Adipose tissue (tissue), 3 donors: ENCODE data around the gene TFF1. TPM values are rescaled to one million over a fixed set of nuclear protein-coding genes. Genes with fewer than 3 reads are reported as not detected.

Experiments
- H3K27ac ChIP-seq: one replicate; pipeline ENCODE4 v1.5.1; 2013; ENCODE audit warnings: low read depth, low read length
- WGBS, 3 donors: extraction: QIAGEN DNeasy Blood & Tissue Kit; methylation state at CpG; one replicate each; pipeline ENCODE4 v1.1.7; 2013; 5-methylcytosine and 5-hydroxymethylcytosine counted together
- polyA plus RNA-seq, 3 donors: library from polyadenylated mRNA; stranded (reverse); fragments of 200-250 nt; gene quantifications; one replicate each; pipeline ENCODE4 v1.2.3, GENCODE V29; 2013
- donor health status: healthy with polysubstance abuse.
- donor health status: Bipolar disorder and iron deficiency.
- donor health status: healthy.

The TFF1 gene
- polyA plus RNA-seq, 3 donors, result 2.9 to 931 (median 66.4) TPM

DNA sequence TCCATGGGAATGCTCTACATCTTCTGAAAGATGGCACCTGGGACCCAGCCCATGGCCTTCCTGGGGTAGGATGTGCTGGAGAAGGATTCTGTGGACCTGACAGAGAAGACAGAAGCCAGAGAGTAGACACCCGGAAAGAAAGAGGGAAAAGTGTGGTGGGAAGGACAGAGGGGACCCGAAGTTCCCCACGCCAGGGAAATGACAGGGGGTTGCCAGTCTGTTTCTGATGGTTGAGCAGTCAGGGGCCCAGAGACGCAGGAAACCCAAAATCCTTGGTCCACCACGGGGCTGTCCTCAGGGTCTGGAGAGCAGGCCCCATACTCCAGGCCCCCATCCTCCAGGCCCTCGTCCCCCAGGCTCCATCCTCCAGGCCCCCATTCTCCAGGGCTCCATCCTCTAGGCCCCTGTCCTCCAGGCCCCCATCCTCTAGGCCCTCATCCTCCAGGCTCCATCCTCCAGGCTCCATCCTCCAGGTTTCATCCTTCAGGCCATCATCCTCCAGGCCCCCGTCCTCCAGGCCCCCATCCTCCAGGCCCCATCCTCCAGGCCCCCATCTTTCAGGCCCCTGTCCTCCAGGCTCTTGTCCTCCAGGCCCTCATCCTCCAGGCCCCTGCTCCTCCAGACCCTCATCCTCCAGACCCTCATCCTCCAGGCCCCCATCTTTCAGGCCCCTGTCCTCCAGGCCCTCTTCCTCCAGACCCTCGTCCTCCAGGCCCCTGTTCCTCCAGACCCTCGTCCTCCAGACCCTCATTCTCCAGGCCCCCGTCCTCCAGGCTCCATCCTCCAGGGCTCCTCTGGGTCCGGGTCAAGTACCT lies 14.5 kb downstream of the TFF1 start:
- WGBS, 3 donors, result 80 to 85% (median 82%) methylated on average over 8 to 11 of the region's 11 CpGs

DNA sequence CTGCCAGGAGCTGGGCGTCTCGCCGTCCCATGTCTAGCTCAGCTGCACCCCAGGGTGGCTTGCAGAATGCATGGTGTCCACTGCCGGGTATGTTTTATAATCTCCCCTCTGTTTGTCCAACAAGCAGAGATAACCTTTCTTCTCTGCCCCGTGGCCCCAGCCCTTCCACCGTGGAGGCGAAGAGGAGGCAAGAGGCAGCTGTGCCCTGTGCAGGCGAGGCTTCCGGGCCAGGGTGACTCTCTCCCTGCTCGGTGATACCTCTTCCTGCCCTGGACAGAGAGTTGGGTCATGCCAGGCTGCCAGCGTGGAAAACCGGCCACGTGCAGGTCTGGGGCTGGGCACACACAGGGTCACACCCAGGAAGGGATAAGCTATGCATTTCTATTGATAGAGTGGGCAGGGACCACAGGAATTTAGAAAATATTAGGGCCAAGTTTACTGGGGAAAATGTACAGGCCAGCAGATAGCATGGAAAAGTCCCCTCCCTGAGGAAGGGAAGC lies 15.4 kb downstream of the TFF1 start, which contains the start of gene TFF2:
TFF2 (minus strand) TSS at position 68 of the 500 bp plus-strand sequence; CDS start at position 31, 37 bp downstream.
- 52 to 78% (median 60%) methylated on average over 13 of the region's 13 CpGs for WGBS, 3 donors
- no peak within 1 kb of the TSS for H3K27ac ChIP-seq

More for the DNA sequence above, 14.5 kb downstream of the TFF1 start:
- H3K27ac ChIP-seq, result no peak overlapping the region

DNA sequence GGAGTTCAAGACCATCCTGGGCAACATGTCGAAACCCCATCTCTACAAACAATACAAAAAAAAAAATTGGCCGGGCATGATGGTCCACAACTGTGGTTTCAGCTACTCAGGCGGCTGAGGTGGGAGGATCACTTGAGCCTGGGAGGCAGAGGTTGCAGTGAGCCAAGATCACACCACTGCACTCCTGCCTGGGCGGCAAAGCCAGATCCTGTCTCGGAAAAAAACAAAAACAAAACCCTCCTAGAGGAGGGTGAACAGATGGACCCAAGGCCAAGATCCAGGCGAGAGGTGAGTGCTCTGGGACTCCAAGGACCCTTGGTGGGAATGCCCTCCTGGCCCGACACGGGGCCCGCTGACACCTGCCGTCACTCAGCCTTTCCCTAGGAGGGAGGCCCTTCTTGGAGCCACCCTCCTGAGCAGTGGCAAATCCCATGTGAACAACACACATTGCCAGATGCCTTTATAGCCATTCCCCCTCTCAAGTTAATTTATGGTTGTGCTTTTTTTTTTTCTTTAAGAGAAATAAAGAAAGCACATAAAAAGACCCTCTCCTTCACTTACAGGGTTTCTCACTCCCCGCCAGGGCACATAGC lies 15.9 kb downstream of the TFF1 start:
- WGBS, 3 donors, result 61 to 81% (median 67%) methylated on average over 11 of the region's 11 CpGs
- no peak overlapping the region for H3K27ac ChIP-seq

DNA sequence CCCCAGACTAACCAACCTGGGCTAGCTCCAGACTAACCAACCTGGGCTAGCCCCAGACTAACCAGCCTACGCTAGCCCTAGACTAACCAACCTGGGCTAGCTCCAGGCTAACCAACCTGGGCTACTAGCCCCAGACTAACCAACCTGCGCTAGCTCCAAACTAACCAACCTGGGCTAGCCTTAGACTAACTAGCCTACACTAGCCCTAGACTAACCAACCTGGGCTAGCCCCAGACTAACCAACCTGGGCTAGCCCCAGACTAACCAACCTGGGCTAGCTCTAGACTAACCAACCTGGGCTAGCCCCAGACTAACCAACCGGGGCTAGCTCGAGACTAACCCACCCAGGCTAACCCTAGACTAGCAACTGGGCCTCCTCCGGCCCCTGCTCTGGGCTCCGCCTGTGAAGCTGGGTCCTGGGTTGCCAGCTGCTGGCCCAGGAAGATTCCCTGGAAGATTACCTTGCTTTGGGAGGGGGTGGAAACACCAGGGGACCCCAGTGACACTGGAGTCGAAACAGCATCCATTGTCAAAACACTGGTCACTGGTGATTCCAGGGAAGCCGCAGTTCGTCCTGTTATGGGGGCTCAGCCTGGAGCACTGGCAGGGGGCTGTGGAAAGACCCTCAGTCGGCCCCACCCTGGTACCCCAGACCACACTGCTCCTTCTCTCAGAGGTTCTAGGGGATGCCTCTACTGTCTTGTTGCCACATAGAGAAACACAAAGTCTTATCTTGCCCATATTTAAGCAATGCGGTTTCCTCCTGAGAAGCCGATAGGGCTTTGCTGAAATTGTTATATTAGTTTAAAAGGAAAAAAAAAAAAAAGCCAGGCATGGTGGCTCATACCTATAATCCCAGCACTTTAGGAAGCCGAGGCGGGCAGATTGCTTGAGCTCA lies 16.7 kb downstream of the TFF1 start:
- H3K27ac ChIP-seq, result no peak overlapping the region
- WGBS, 3 donors, result 80 to 87% (median 82%) methylated on average over 14 of the region's 14 CpGs

GRCh38 chr21:42348762-42349161 lies 17.6 kb downstream of the TFF1 start:
- H3K27ac ChIP-seq, result no peak overlapping the region
- WGBS, 3 donors, result 95 to 100% (median 98%) methylated on average over 2 of the region's 2 CpGs

GRCh38 chr21:42347601-42348327 lies 18.6 kb downstream of the TFF1 start:
- no peak overlapping the region for H3K27ac ChIP-seq
- WGBS, 3 donors, result 86 to 89% (median 88%) methylated on average over 30 of the region's 30 CpGs

- WGBS, 3 donors, result 85 to 90% (median 86%) methylated on average over 30 of the region's 30 CpGs
- no peak overlapping the region for H3K27ac ChIP-seq
Measured at GRCh38 chr21:42346866-42347600, 19.3 kb downstream of the TFF1 start.

GRCh38 chr21:42346441-42346840 lies 19.9 kb downstream of the TFF1 start:
- 91 to 93% (median 92%) methylated on average over 9 of the region's 9 CpGs for WGBS, 3 donors
- no peak overlapping the region for H3K27ac ChIP-seq

- WGBS, 3 donors, result 70 to 85% (median 74%) methylated on average over 4 of the region's 4 CpGs
- no peak overlapping the region for H3K27ac ChIP-seq
Measured at GRCh38 chr21:42344631-42345030, 21.7 kb downstream of the TFF1 start.

- WGBS, 3 donors, result 86 to 91% (median 87%) methylated on average over 11 of the region's 11 CpGs
Measured at GRCh38 chr21:42343963-42344510, 22.3 kb downstream of the TFF1 start.

DNA sequence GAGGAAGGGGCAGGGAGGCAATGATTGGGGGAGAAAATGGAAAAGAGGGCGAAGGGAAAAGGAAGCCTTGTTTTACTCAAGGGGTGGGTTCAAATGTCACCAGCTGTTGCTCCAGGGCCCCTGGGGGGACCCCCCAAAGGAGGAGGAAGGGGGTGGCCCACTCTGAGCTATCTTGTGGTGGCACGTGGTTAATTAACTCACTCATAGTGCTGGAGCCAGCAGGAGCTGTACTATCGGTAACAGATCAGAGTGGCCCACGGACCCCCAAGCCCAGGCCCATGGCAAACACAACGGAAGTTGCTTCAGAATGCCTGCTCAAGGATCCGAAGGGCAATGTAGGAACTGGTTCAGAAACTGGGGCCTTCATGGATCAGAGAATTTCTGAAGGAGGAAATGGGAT lies 22.8 kb downstream of the TFF1 start:
- WGBS, 3 donors, result 86 to 93% (median 90%) methylated on average over 6 of the region's 6 CpGs
- no peak overlapping the region for H3K27ac ChIP-seq

More at GRCh38 chr21:42343963-42344510, 22.3 kb downstream of the TFF1 start:
- H3K27ac ChIP-seq, result no peak overlapping the region

- no peak overlapping the region for H3K27ac ChIP-seq
- WGBS, 3 donors, result 81 to 86% (median 84%) methylated on average over 10 of the region's 10 CpGs
Measured at GRCh38 chr21:42343101-42343500, 23.2 kb downstream of the TFF1 start.

GRCh38 chr21:42341776-42342542 lies 24.4 kb downstream of the TFF1 start:
- H3K27ac ChIP-seq, result no peak overlapping the region
- WGBS, 3 donors, result 92 to 94% (median 93%) methylated on average over 15 of the region's 15 CpGs

DNA sequence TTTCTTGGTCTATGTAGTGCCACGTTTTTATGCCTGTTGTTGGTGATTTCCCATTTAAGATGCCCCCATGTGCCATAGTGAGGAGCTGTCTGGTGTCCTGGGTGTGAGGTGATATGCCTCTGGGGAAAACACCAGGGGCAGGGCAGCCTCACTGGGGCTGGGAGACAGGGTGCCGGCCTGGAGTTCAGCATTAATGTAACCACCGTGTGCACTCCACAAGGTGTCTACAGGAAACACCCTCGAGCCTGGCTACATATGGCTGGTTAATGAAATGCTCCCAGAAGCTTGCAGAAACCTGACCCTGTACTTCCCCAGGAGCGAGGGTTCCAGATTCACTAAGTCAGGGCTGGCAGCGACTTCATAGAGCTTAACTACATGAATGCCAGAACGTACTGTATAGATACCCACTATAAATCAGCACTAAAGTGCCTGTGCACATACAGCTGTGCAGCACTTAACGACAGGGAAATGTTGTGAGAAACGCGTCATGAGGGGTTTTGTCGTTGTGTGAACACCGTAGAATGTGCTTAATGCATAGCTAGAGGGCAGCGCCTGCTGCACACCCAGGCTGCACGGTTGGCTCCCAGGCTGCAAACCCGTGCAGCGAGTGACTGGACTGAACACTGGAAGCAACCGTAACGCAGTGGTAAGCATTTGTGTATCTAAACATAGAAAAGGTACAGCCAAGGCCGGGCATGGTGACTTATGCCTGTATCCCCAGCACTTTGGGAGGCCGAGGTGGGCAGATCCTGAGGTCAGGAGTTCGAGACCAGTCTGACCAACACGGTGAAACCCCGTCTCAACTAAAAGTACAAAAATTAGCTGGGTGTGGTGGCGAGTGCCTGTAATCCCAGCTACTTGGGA lies 25.9 kb downstream of the TFF1 start:
- 81 to 84% (median 84%) methylated on average over 24 of the region's 24 CpGs for WGBS, 3 donors
- H3K27ac ChIP-seq, result no peak overlapping the region
